Skeletal muscle tissue (tissue), 4 donors: Measurements from ENCODE around the gene GSC2. TPM values are rescaled to one million over a fixed set of nuclear protein-coding genes. Genes with fewer than 3 reads are reported as not detected.
"Not testable (repeated sequence)": the region's sequence is repeated elsewhere in the genome, so short reads cannot be mapped to it uniquely, and the experiment has no call there.

ENCODE experiments used
- H3K27ac ChIP-seq: one replicate; pipeline ENCODE4 v1.7.0; 2013; ENCODE audit warnings: mild to moderate bottlenecking, low read depth, low read length, inconsistent platforms
- H3K27me3 ChIP-seq, 3 donors: one replicate each; pipeline ENCODE4 v1.7.0; 2013; ENCODE audit warnings: low read length in 3 of 3; ENCODE audit not compliant: control insufficient read depth in 3 of 3, insufficient read depth in 3 of 3
- H3K36me3 ChIP-seq, 3 donors: one replicate each; pipeline ENCODE4 v1.7.0; 2013; ENCODE audit warnings: low read length in 3 of 3; ENCODE audit not compliant: control insufficient read depth in 3 of 3, insufficient read depth in 3 of 3
- H3K4me1 ChIP-seq, 3 donors: one replicate each; pipeline ENCODE4 v1.7.0; 2013; ENCODE audit warnings: low read length in 3 of 3, mild to moderate bottlenecking in 3 of 3; ENCODE audit not compliant: control insufficient read depth in 3 of 3, insufficient read depth in 3 of 3
- H3K4me3 ChIP-seq, 3 donors: one replicate each; pipeline ENCODE4 v1.7.0; 2013; ENCODE audit warnings: low read length in 3 of 3
- H3K9ac ChIP-seq, 3 donors: one replicate each; pipeline ENCODE4 v1.7.0; 2013; ENCODE audit warnings: low read length in 3 of 3, mild to moderate bottlenecking in 3 of 3, moderate library complexity in 2 of 3, low read depth in 1 of 3
- H3K9me3 ChIP-seq, 3 donors: one replicate each; pipeline ENCODE4 v1.7.0; 2013; ENCODE audit warnings: low read length in 3 of 3; ENCODE audit not compliant: control insufficient read depth in 3 of 3
- total RNA-seq: library from RNA; depleted of rRNA; stranded (reverse); fragments of >200 nt; gene quantifications from one replicate; pipeline ENCODE4 v1.2.3, GENCODE V29; 2014
- donor health status: Osteomylitis.

Gene GSC2
- total RNA-seq, 1 donor from 2014 or later: not detected

- H3K27ac ChIP-seq: peak overlapping the region; percentile 89
- peaks cover 46 to 75% (median 67%) of the 10 kb centered on the region in 3 donors for H3K4me1 ChIP-seq
These were observed 22.3 kb upstream of the GSC2 start for GRCh38 chr22:19172213-19173046.

DNA sequence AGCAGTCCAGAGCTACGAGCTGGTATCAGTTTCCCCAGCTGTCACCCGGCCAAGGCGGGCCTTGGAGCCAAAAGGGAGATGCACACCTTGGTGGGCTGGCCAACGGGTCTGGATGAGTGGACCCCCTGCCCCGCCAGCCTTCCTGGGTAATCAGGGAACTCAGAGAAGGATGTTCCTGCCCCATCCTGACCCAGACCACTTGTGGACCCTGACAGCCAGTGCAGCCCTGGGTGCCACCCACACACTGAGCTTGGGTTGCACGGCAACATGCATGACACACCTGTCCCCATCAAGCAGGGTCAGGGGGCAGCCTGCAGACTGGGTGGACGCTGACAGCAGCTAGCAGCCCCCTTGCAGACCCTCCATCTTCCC, 19.8 kb upstream of the GSC2 start:
- Histone ChIP-seq H3K27me3 (peaks cover 34 to 37% (median 34%) of the 10 kb centered on the region in 3 donors), H3K27ac (no peak overlapping the region), H3K4me1 (peaks cover 41 to 55% (median 50%) of the 10 kb centered on the region in 3 donors), H3K4me3 (peak overlapping the region in 1 of 3 donors; percentile 32), H3K36me3 (no peaks in the 10 kb centered on the region), H3K9me3 (no peaks in the 10 kb centered on the region), H3K9ac (peak overlapping the region in 2 of 3 donors; percentile 62 to 99)

More at GRCh38 chr22:19172213-19173046, 22.3 kb upstream of the GSC2 start:
- Histone ChIP-seq H3K4me3 (peak overlapping the region; percentile 88 to 97 (median 97)), H3K36me3 (peaks cover 4 to 10% (median 6%) of the 10 kb centered on the region in 3 donors), H3K9me3 (no peaks in the 10 kb centered on the region), H3K9ac (peak overlapping the region; percentile 95 to 99 (median 96)), H3K27me3 (peaks cover 22 to 27% (median 24%) of the 10 kb centered on the region in 3 donors)

DNA sequence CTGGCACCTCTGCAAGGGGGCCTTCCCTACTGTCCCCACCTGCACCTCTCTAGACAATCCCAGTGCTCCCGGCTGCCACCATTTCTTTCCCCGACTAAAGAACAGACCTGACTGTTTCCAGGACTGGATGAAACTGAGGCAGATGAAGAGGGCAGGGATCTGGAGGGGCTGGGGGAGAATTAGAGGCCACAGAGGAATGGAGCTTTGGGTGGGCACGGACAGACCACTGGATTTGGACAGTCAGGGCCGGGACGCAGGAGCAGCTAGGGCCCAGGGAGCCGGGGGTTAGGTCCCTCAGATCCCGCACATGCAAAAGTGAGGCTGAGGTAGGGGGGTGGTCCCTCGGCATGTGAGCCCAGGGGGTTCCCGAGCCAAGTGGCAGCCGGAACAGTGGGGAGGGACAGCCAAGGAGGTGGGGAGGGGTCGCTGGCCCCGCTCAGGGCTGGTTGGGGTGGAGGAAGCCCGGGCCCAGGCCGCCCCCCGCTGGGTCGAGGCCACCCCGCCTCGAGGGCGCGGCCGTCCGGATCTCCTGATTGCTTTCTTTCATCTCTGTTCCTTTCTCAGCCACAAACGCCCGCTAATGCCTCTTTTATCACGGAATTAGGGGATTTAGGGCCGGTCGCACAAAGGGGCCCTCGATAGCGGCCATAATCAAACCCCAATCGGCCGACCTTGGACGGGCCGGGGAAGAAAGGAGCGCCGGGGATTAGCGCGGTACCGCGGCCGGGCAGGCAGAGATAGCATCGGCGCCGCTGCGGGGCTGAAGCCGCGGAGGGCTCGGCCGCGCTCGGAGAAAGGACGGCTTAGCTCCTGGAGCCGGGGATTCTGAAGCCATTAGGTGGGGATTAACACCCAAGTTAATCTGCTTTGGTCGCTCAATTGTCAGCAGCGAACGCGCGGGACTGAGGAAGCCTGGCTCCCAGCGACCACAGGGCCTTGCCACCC, 19.2 kb upstream of the GSC2 start:
- Histone ChIP-seq H3K36me3 (no peaks in the 10 kb centered on the region), H3K9me3 (no peaks in the 10 kb centered on the region), H3K27ac (no peak overlapping the region), H3K27me3 (peaks cover 34 to 38% (median 37%) of the 10 kb centered on the region in 3 donors), H3K4me1 (peaks cover 36 to 48% (median 43%) of the 10 kb centered on the region in 3 donors), H3K9ac (peak overlapping the region; percentile 20 to 69 (median 62)), H3K4me3 (peak overlapping the region in 2 of 3 donors; percentile 29 to 32)

DNA sequence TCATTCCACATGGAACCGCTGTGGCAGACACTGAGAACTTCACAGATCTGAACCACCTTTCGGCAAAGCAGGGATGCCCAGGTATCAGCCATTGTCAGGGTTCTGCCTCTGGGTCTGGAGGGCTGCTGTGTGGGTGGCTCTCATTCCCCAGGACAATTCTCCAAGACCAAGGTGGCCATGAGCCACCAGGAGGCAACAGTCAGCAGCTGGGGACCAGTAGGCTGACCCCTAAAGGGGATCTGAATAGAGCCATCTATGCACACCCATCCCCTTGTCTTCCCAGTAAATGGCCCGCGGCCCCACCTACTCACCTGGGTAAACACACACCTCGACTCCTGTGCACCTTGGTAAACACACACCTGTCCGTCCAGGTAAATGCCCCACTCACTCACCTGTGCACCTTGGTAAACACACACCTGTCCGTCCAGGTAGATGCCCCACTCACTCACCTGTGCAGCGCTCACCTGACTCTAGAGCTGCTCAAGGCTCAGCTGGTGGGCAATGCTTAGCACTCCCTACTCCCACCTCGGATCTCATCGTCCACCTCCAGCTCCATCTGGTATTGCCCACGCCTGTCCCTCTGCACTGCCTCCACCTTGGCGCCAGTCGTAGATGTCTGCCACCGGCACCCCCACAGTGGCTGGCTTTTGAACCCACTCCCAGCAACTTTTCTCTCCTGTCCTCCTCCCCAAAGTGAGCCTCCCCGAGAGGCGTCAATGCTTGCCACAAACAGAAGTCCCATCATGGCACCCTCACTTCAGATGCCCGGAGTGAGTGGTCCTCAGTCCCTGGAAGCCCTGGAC, 18.2 kb upstream of the GSC2 start:
- H3K4me1 ChIP-seq: peaks cover 28 to 39% (median 33%) of the 10 kb centered on the region in 3 donors
- H3K9ac ChIP-seq: no peak overlapping the region
- H3K4me3 ChIP-seq: no peak overlapping the region
- H3K9me3 ChIP-seq: no peaks in the 10 kb centered on the region
- H3K27me3 ChIP-seq: peaks cover 34 to 39% (median 37%) of the 10 kb centered on the region in 3 donors
- no peaks in the 10 kb centered on the region for H3K36me3 ChIP-seq
- no peak overlapping the region for H3K27ac ChIP-seq

DNA sequence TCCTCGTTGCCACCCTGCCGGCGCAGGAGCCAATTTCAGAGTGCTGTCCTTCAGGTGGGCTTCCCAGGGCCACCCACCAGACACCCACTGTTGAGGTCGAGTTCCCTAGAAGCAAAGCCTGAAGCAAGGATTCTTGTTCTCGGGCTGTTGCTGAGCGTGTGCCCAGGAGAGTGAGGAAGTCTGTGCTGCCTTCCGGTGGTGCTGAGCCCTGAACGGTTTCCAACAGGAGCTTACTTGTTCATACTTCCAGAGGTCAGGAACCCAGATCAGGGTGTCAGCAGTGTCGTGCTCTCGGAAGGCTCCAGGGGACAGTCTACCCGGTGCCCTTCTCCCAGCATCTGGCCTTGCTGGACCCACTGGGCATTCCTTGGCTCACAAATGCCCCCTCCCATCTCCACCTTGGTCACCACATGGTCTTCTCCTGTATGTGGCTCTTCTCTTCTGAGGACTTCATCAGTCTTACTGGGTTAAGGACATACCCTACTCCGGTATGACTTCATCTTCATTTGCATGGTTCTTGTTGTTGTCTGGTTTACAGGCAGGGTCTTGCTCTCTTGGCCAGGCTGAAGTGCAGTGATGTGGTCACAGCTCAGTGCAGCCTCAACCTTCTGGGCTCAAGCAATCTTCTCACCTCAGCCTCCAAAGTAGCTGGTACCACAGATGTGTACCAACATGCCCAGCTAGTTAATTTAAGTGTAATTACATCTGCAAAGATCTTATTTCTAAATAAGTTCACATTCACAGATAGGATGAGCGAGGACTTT, 17.2 kb upstream of the GSC2 start:
- H3K9ac ChIP-seq: no peak overlapping the region
- no peaks in the 10 kb centered on the region for H3K9me3 ChIP-seq
- H3K36me3 ChIP-seq: no peaks in the 10 kb centered on the region
- H3K4me3 ChIP-seq: no peak overlapping the region
- peaks cover 34 to 41% (median 39%) of the 10 kb centered on the region in 3 donors for H3K27me3 ChIP-seq
- peaks cover 18 to 29% (median 23%) of the 10 kb centered on the region in 3 donors for H3K4me1 ChIP-seq
- H3K27ac ChIP-seq: no peak overlapping the region

DNA sequence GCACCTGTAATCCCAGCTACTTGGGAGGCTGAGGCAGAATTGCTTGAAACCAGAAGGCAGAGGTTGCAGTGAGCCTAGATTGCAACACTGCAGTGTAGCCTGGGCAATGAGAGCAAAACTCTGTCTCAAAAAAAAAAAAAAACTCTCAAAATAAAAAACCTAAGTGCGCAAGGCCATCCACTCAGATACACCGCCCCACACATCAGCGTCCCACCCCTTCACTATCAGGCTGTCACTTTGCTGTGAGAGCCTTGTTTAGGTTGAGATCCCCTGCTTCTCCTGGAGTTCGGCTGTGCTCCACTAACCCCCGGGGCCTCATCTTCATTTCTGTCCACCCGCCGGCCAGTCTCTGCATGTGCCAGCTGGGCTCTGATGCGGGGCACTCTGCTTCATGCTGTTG, 16.3 kb upstream of the GSC2 start:
- H3K36me3 ChIP-seq: no peaks in the 10 kb centered on the region
- H3K27me3 ChIP-seq: peaks cover 34 to 41% (median 39%) of the 10 kb centered on the region in 3 donors
- H3K4me3 ChIP-seq: no peak overlapping the region
- no peak overlapping the region for H3K27ac ChIP-seq
- peaks cover 14 to 21% (median 19%) of the 10 kb centered on the region in 3 donors for H3K4me1 ChIP-seq
- H3K9me3 ChIP-seq: no peaks in the 10 kb centered on the region
- no peak overlapping the region for H3K9ac ChIP-seq

GRCh38 chr22:19164425-19164824, 14.3 kb upstream of the GSC2 start:
- Histone ChIP-seq H3K27ac (no peak overlapping the region), H3K4me3 (no peak overlapping the region), H3K9me3 (no peaks in the 10 kb centered on the region), H3K36me3 (no peaks in the 10 kb centered on the region), H3K4me1 (peaks cover 0 to 4% (median 1%) of the 10 kb centered on the region in 3 donors), H3K9ac (no peak overlapping the region), H3K27me3 (peaks cover 30 to 36% (median 33%) of the 10 kb centered on the region in 3 donors)

DNA sequence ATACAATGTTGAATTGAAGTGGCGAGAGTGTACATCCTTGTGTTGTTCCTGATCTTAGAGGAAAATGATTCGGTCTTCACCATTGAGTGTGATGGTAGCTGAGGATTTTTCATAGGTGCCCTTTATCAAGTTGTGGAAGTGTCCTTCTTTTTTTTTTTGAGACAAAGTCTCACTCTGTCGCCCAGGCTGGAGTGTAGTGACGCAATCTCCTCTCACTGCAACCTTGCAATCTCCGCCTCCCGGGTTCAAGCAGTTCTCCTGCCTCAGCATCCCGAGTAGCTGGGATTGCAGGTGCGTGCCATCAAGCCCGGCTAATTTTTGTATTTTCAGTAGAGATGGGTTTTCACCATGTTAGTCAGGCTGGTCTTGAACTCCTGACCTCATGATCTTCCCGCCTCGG, 8.6 kb upstream of the GSC2 start:
- H3K27me3 ChIP-seq, H3K4me3 ChIP-seq, H3K9me3 ChIP-seq, H3K27ac ChIP-seq, H3K9ac ChIP-seq, H3K36me3 ChIP-seq, H3K4me1 ChIP-seq: not testable (repeated sequence)

DNA sequence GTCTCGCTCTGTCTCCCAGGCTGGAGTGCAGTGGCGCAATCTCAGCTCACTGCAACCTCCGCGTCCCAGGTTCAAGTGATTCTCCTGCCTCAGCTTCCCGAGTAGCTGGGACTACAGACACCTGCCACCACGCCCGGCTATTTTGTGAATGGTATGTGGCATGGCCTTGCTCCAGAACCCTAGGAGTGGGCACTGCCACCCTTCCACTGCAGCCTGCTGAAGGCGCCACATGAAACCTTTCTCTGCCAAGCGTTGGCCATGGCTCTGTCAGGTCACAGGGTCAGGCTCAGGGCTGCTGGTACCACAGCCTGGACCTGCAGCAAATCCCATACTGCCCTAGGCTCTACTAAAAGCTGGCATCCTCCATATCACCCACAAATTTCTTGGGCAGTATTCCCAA, 6.0 kb upstream of the GSC2 start:
- not testable (repeated sequence) for H3K4me1 ChIP-seq, H3K9ac ChIP-seq, H3K27ac ChIP-seq, H3K4me3 ChIP-seq, H3K9me3 ChIP-seq, H3K36me3 ChIP-seq
- peaks cover 24 to 27% (median 25%) of the 10 kb centered on the region in 3 donors for H3K27me3 ChIP-seq
